Gastrocnemius medialis (tissue), 4 donors: ENCODE data around the gene DSCAML1. TPM values are rescaled to one million over a fixed set of nuclear protein-coding genes. Genes with fewer than 3 reads are reported as not detected.

Experiments
- ATAC-seq, 2 donors: fragments of 150-250 bp; one replicate each; pipeline ENCODE4 v1.9.1; 2016
- DNase-seq, 2 donors: peaks; one replicate each; pipeline ENCODE4 v3.0.0-alpha.2; 2019
- H3K27ac ChIP-seq, 4 donors: fragments of 200-600 bp; sonication (generic); 1 replicate in 1 of 4; 2 replicates in 3 of 4; pipeline ENCODE4 v1.5.1; 2016 to 2018; ENCODE audit warnings: mild to moderate bottlenecking in 2 of 4, moderate library complexity in 1 of 4
- H3K27me3 ChIP-seq, 3 donors: fragments of 200-600 bp; sonication (generic) in 2 of 3; 1 replicate in 1 of 3; 2 replicates in 2 of 3; pipeline versions ENCODE4 v1.5.1 to v1.6.0; 2016 to 2019; ENCODE audit warnings: mild to moderate bottlenecking in 1 of 3, moderate library complexity in 1 of 3
- H3K36me3 ChIP-seq, 2 donors: fragments of 200-600 bp; sonication (generic) in 1 of 2; one replicate each; pipeline ENCODE4 v1.5.1; 2017 to 2018
- H3K4me1 ChIP-seq, 2 donors: fragments of 200-600 bp; sonication (generic) in 1 of 2; one replicate each; pipeline ENCODE4 v1.5.1; 2016 to 2017; ENCODE audit warnings: mild to moderate bottlenecking in 2 of 2
- H3K4me3 ChIP-seq, 4 donors: fragments of 200-600 bp; sonication (generic) in 3 of 4; 1 replicate in 1 of 4; 2 replicates in 3 of 4; pipeline ENCODE4 v1.5.1; 2016 to 2019; ENCODE audit warnings: mild to moderate bottlenecking in 2 of 4
- H3K9me3 ChIP-seq, 3 donors: fragments of 200-600 bp; sonication (generic) in 2 of 3; 1 replicate in 1 of 3; 2 replicates in 2 of 3; pipeline ENCODE4 v1.5.1; 2016 to 2019
- POLR2A ChIP-seq, 2 donors: fragments of 450-650 bp; IDR thresholded peaks; one replicate each; pipeline ENCODE4 v1.6.1; 2017; ENCODE audit warnings: antibody characterized with exemption in 2 of 2, mild to moderate bottlenecking in 2 of 2, moderate library complexity in 2 of 2
- in situ Hi-C, 4 donors: fragments of 200-750 bp; cut with MboI; loops; one replicate each; pipeline versions ENCODE4 v1.15.0 to v1.8.0; 2017; ENCODE audit warnings: low sequenced_read_pairs in 4 of 4
- intact Hi-C: fragments of 100-400 bp; cut with DNase I; formaldehyde crosslinking; loops from one replicate; pipeline ENCODE4 v1.15.1; 2023; ENCODE audit warnings: low total_unique reads
- total RNA-seq, 4 donors: library from RNA; depleted of rRNA; stranded (reverse); fragments of >200 nt; gene quantifications; one replicate each; pipeline versions ENCODE4 v1.1.0 to v1.2.3, GENCODE V29; 2016
- TF ChIP-seq, protein P1 (sequence below), 5 experiments: fragments of 450-650 bp in 3 of 5; fragments of 200-600 bp in 2 of 5; sonication (generic) in 2 of 5; IDR thresholded peaks in 4 of 5; conservative IDR thresholded peaks in 1 of 5; 1 replicate in 4 of 5; 2 replicates in 1 of 5; pipeline ENCODE4 v1.5.1; 2016 to 2019; ENCODE audit warnings: antibody characterized with exemption in 5 of 5, mild to moderate bottlenecking in 3 of 5, moderate library complexity in 3 of 5

The DSCAML1 gene
- total RNA-seq, 4 donors from 2014 or later = 0.05 to 0.15 (median 0.07) TPM

DNA sequence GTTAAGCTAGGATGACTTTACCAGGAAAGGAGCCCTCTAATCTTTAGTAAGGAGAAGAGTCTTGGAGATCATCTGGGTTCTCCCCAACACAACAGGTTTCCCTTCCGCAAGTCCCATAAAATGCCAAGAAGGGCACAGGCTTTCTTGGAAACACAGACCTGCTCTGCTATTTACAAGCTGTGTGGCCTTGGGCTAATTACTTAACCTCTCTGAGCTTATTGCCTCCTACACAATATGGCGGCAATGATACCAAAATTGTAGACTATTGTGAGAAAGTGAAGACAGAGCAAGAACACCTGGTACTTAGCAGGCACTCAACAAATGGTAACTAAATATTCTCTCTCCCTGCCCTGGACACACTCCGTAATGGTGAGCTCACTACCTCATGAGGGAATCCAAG is 49.1 kb downstream of the DSCAML1 start:
- intact Hi-C loops = no loop called here
- H3K4me1 ChIP-seq = no peaks in the 10 kb centered on the region
- in situ Hi-C loops = no loop called here
- H3K4me3 ChIP-seq = no peak overlapping the region
- H3K27me3 ChIP-seq = no peaks in the 10 kb centered on the region
- no peak for ATAC-seq
- no peaks in the 10 kb centered on the region for H3K36me3 ChIP-seq
- H3K27ac ChIP-seq = no peak overlapping the region
- DNase-seq = no peak
- TF ChIP-seq, protein P1, sequence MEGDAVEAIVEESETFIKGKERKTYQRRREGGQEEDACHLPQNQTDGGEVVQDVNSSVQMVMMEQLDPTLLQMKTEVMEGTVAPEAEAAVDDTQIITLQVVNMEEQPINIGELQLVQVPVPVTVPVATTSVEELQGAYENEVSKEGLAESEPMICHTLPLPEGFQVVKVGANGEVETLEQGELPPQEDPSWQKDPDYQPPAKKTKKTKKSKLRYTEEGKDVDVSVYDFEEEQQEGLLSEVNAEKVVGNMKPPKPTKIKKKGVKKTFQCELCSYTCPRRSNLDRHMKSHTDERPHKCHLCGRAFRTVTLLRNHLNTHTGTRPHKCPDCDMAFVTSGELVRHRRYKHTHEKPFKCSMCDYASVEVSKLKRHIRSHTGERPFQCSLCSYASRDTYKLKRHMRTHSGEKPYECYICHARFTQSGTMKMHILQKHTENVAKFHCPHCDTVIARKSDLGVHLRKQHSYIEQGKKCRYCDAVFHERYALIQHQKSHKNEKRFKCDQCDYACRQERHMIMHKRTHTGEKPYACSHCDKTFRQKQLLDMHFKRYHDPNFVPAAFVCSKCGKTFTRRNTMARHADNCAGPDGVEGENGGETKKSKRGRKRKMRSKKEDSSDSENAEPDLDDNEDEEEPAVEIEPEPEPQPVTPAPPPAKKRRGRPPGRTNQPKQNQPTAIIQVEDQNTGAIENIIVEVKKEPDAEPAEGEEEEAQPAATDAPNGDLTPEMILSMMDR (IDR thresholded peaks at IDR 0.05 in 4 of 5, conservative IDR thresholded peaks at IDR 0.05 in 1 of 5) = no peak
- no peak for TF ChIP-seq POLR2A (IDR thresholded peaks at IDR 0.05)
- H3K9me3 ChIP-seq = no peaks in the 10 kb centered on the region

DNA sequence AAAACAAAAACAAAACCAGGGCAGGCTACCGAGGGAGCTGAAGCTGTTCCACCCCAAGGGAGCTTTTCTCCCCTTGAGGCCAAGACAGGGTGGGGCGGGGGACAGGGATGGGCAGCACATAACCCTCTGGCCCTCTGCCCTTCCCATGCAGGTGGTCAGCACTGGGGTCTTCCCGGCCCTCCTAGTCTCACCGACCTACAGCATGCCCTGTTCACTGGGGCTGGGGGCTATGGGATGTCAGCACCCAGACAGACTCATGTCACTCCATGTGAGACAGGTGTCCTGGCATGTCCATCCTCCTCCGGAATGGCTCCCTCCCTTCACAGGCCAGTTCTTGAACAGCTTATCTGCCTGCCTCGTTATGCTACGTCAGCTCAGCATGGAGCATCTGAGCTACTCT is 51.7 kb downstream of the DSCAML1 start:
- Histone ChIP-seq H3K27ac (no peak overlapping the region), H3K36me3 (no peaks in the 10 kb centered on the region), H3K9me3 (no peaks in the 10 kb centered on the region), H3K4me1 (no peaks in the 10 kb centered on the region), H3K4me3 (no peak overlapping the region), H3K27me3 (peaks cover 0 to 4% (median 0%) of the 10 kb centered on the region in 3 donors)
- intact Hi-C loops (no loop called here), in situ Hi-C loops (no loop called here)
- no peak for DNase-seq
- TF ChIP-seq, protein P1 (IDR thresholded peaks at IDR 0.05 in 4 of 5, conservative IDR thresholded peaks at IDR 0.05 in 1 of 5) = no peak
- TF ChIP-seq POLR2A (IDR thresholded peaks at IDR 0.05) = no peak
- ATAC-seq = no peak

DNA sequence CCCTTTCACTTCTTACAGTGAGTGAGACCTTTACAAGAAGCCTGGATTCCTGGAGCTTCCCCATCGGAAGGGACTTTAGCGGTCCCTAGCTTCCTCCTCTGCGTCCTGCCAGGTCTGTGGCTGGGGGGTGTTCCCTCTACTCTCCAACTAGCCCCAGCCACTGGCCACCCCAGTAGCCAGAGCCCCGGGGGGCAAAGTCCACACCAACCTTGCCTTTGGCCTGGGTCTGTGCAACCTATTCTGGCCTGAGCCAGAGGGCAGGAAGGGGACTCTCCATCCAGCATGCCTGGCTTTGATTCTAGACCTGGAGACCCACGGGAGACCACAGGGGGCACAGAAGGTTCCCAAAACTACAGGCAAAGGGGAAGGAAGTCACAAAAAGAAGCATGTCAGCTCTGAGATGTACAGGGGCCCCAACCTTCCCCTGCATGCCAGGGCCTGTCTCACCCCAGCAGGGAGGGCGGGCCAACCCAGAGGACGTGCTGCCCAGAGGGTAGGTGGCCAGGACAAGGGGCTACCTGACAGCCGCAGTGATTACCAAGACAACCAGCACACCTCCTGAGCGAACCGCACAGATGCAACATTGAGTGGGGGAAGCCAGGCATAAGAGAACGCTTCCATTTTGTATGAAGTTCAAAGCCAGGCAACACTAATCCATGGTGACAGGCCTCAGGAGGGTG is 52.4 kb downstream of the DSCAML1 start:
- no peak overlapping the region for H3K4me3 ChIP-seq

DNA sequence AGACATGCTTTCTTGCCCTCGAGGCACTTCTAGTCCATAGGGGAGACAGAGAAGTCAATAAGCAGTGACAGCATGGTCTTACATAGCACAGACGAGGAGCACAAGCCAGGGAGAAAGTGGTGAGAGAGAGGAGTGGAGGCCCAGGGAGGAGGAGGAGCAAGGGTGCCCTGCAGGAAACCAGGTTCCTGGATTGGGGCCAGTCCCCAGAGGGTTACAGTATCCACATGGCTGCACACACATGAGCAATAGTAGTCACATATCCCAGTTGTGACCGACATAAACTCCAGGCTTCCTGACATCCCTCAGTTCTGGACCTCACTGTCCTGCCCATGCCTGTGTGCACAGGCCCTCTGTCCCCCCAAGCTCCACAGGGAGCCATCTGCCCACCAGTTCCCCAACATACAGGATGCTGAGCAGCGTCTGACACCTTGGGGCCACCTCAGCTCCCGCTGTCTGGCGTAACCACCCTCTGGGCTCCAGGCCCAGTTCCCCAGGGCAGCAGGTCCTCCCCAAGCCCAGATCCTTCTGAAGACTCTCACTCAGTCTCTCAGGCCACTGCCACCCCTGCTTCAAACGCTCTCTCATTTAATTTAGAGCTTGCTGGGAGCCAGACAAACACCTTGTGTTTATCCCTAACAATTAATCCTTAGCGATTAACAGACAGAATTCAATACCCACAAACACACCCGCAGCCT is 53.7 kb downstream of the DSCAML1 start:
- Histone ChIP-seq H3K4me1 (no peaks in the 10 kb centered on the region), H3K4me3 (no peak overlapping the region), H3K27me3 (peaks cover 0 to 5% (median 0%) of the 10 kb centered on the region in 3 donors), H3K27ac (no peak overlapping the region), H3K36me3 (no peaks in the 10 kb centered on the region), H3K9me3 (no peaks in the 10 kb centered on the region)
- intact Hi-C loops (no loop called here), in situ Hi-C loops (no loop called here)
- ATAC-seq = no peak
- TF ChIP-seq, protein P1 (IDR thresholded peaks at IDR 0.05 in 4 of 5, conservative IDR thresholded peaks at IDR 0.05 in 1 of 5) = no peak
- TF ChIP-seq POLR2A (IDR thresholded peaks at IDR 0.05) = no peak
- DNase-seq = no peak

More for the DNA sequence above, 52.4 kb downstream of the DSCAML1 start:
- ATAC-seq = no peak
- no peak for DNase-seq
- Histone ChIP-seq H3K27me3 (peaks cover 0 to 5% (median 0%) of the 10 kb centered on the region in 3 donors), H3K4me1 (no peaks in the 10 kb centered on the region), H3K9me3 (no peaks in the 10 kb centered on the region), H3K36me3 (no peaks in the 10 kb centered on the region), H3K27ac (no peak overlapping the region)
- intact Hi-C loops (no loop called here), in situ Hi-C loops (no loop called here)
- TF ChIP-seq, protein P1 (IDR thresholded peaks at IDR 0.05 in 4 of 5, conservative IDR thresholded peaks at IDR 0.05 in 1 of 5) = no peak
- no peak for TF ChIP-seq POLR2A (IDR thresholded peaks at IDR 0.05)
